H1 (cell line): Measurements from ENCODE around the gene CERT1. TPM values are rescaled to one million over a fixed set of nuclear protein-coding genes. Genes with fewer than 3 reads are reported as not detected.

Source experiments
- CTCF ChIA-PET: fragments of 300-600 bp; sonication (Branson Sonifier 250); formaldehyde crosslinking; loops from one replicate; lab custom pipeline; 2021; ENCODE audit not compliant: partially characterized antibody; lab: Charles Lee
- POLR2A ChIA-PET: fragments of 300-600 bp; sonication (Branson Sonifier 250); formaldehyde crosslinking; loops from one replicate; lab custom pipeline; 2021; ENCODE audit warnings: inconsistent platforms; ENCODE audit not compliant: partially characterized antibody; lab: Charles Lee
- DNase-seq, 2 experiments: peaks; one replicate each; pipeline versions ENCODE4 v3.0.0 to v3.0.0-alpha.2; 2010 to 2022; ENCODE audit warnings: low spot score in 2 of 2, low read depth in 1 of 2, mixed read lengths in 1 of 2
- FAIRE-seq: peaks from 2 replicates; lab custom pipeline; 2011; peaks lifted over from hg19 to GRCh38; lab: Jason Lieb, UNC
- H2AFZ ChIP-seq: 2 replicates; pipeline ENCODE4 v1.8.1; 2012; ENCODE audit warnings: low read length, inconsistent platforms
- H2AK5ac ChIP-seq: 2 replicates; pipeline ENCODE4 v1.6.1; 2013; ENCODE audit warnings: low read depth, low read length
- H2BK120ac ChIP-seq: replicated peaks from 2 replicates; pipeline ENCODE3; 2013; ENCODE audit warnings: low read depth, low read length, inconsistent platforms
- H2BK12ac ChIP-seq: 2 replicates; pipeline ENCODE4 v1.6.1; 2013; ENCODE audit warnings: low read depth, low read length
- H2BK15ac ChIP-seq: 2 replicates; pipeline ENCODE4 v1.6.1; 2013; ENCODE audit warnings: low read length
- H2BK20ac ChIP-seq: 2 replicates; pipeline ENCODE4 v1.6.1; 2013; ENCODE audit warnings: low read length
- H2BK5ac ChIP-seq: 2 replicates; pipeline ENCODE4 v1.6.1; 2013; ENCODE audit warnings: low read depth, low read length
- H3K14ac ChIP-seq: 2 replicates; pipeline ENCODE4 v1.6.1; 2013; ENCODE audit warnings: inconsistent platforms; ENCODE audit not compliant: insufficient read length
- H3K18ac ChIP-seq: 2 replicates; pipeline ENCODE4 v1.6.1; 2013; ENCODE audit warnings: low read length; ENCODE audit errors: extremely low read depth
- H3K23ac ChIP-seq: 2 replicates; pipeline ENCODE4 v1.6.1; 2013; ENCODE audit warnings: inconsistent platforms; ENCODE audit not compliant: insufficient read length
- H3K23me2 ChIP-seq: 2 replicates; pipeline ENCODE4 v1.6.1; 2013; ENCODE audit warnings: low read depth, low read length
- H3K27ac ChIP-seq: 2 replicates; pipeline ENCODE4 v1.6.1; 2011; ENCODE audit warnings: low read depth, low read length, inconsistent platforms
- H3K27me3 ChIP-seq, 4 experiments: replicated peaks in 1 of 4; 1 replicate in 1 of 4; 2 replicates in 3 of 4; pipeline versions ENCODE4 v1.6.1 to v1.8.1; 2011 to 2013; ENCODE audit warnings: low read length in 3 of 4, mild to moderate bottlenecking in 3 of 4, inconsistent platforms in 2 of 4, mixed read lengths in 2 of 4, moderate library complexity in 1 of 4; ENCODE audit not compliant: control insufficient read depth in 3 of 4, insufficient read depth in 3 of 4; ENCODE audit errors: extremely low read depth in 1 of 4
- H3K36me3 ChIP-seq, 4 experiments: 2 replicates each; pipeline versions ENCODE4 v1.6.1 to v1.8.1; 2011 to 2013; ENCODE audit warnings: mild to moderate bottlenecking in 4 of 4, low read length in 3 of 4, moderate library complexity in 2 of 4, control low read depth in 1 of 4, inconsistent platforms in 1 of 4; ENCODE audit not compliant: insufficient read depth in 4 of 4, control insufficient read depth in 2 of 4
- H3K4ac ChIP-seq: replicated peaks from 2 replicates; pipeline ENCODE3; 2013; ENCODE audit warnings: low read length, low read depth, mixed read lengths, inconsistent platforms; ENCODE audit not compliant: insufficient read length
- H3K4me1 ChIP-seq, 4 experiments: replicated peaks in 1 of 4; 1 replicate in 1 of 4; 2 replicates in 3 of 4; pipeline versions ENCODE4 v1.6.1 to v1.8.1; 2011 to 2013; ENCODE audit warnings: low read length in 3 of 4, inconsistent platforms in 2 of 4, mixed read lengths in 1 of 4; ENCODE audit not compliant: insufficient read depth in 4 of 4, control insufficient read depth in 3 of 4
- H3K4me2 ChIP-seq, 2 experiments: 2 replicates each; pipeline versions ENCODE4 v1.6.1 to v1.8.1; 2011 to 2013; ENCODE audit warnings: low read depth in 2 of 2, low read length in 2 of 2, control low read depth in 1 of 2, inconsistent platforms in 1 of 2, mild to moderate bottlenecking in 1 of 2; ENCODE audit not compliant: insufficient read depth in 1 of 2
- H3K4me3 ChIP-seq, 4 experiments: fragments of 200-600, 300-600 bp in 1 of 4; sonication (generic), shearing (Covaris generic), sonication (Bioruptor Twin) in 1 of 4; 2 replicates each; pipeline versions ENCODE4 v1.5.1 to v1.8.1; 2011 to 2016; ENCODE audit warnings: low read length in 4 of 4, low read depth in 3 of 4, control low read depth in 2 of 4, inconsistent platforms in 2 of 4, mild to moderate bottlenecking in 2 of 4, mixed read lengths in 1 of 4, moderate library complexity in 1 of 4; ENCODE audit not compliant: insufficient read depth in 2 of 4; ENCODE audit errors: extremely low read depth in 1 of 4
- H3K56ac ChIP-seq: replicated peaks from 2 replicates; pipeline ENCODE3; 2013; ENCODE audit warnings: low read depth, mild to moderate bottlenecking, mixed read lengths, low read length, inconsistent platforms; ENCODE audit not compliant: insufficient read length
- H3K79me1 ChIP-seq: 2 replicates; pipeline ENCODE4 v1.6.1; 2013; ENCODE audit warnings: low read depth, low read length, control low read depth
- H3K79me2 ChIP-seq, 2 experiments: 2 replicates each; pipeline versions ENCODE4 v1.6.1 to v1.8.1; 2012 to 2013; ENCODE audit warnings: low read length in 2 of 2, mild to moderate bottlenecking in 2 of 2, inconsistent platforms in 1 of 2; ENCODE audit not compliant: insufficient read depth in 2 of 2, control insufficient read depth in 1 of 2
- H3K9ac ChIP-seq, 4 experiments: replicated peaks in 1 of 4; 1 replicate in 1 of 4; 2 replicates in 3 of 4; pipeline versions ENCODE4 v1.6.1 to v1.8.1; 2011 to 2013; ENCODE audit warnings: low read depth in 3 of 4, low read length in 3 of 4, control low read depth in 2 of 4, mild to moderate bottlenecking in 2 of 4, moderate library complexity in 2 of 4, inconsistent platforms in 1 of 4; ENCODE audit errors: extremely low read depth in 1 of 4
- H3K9me3 ChIP-seq, 2 experiments: 2 replicates each; pipeline versions ENCODE4 v1.6.1 to v1.8.1; 2012 to 2013; ENCODE audit warnings: mild to moderate bottlenecking in 2 of 2, moderate library complexity in 2 of 2, control low read depth in 1 of 2, inconsistent platforms in 1 of 2, low read depth in 1 of 2, low read length in 1 of 2, mixed read lengths in 1 of 2; ENCODE audit not compliant: insufficient read depth in 2 of 2
- H4K20me1 ChIP-seq, 2 experiments: replicated peaks in 1 of 2; 2 replicates each; pipeline versions ENCODE3 to v1.8.1; 2011 to 2013; ENCODE audit warnings: inconsistent platforms in 2 of 2, low read length in 2 of 2, mild to moderate bottlenecking in 1 of 2; ENCODE audit not compliant: insufficient read depth in 2 of 2, control insufficient read depth in 1 of 2
- H4K5ac ChIP-seq: 2 replicates; pipeline ENCODE4 v1.6.1; 2013; ENCODE audit warnings: low read length, low read depth, mixed read lengths, inconsistent platforms; ENCODE audit not compliant: insufficient read length
- H4K8ac ChIP-seq: 2 replicates; pipeline ENCODE4 v1.8.0; 2013; ENCODE audit warnings: mild to moderate bottlenecking, moderate library complexity, low read length, inconsistent platforms; ENCODE audit not compliant: insufficient read depth; ENCODE audit errors: extremely low read depth
- H4K91ac ChIP-seq: replicated peaks from 2 replicates; pipeline ENCODE3; 2013; ENCODE audit warnings: low read length, mixed read lengths, inconsistent platforms; ENCODE audit not compliant: insufficient read length
- BACH1 ChIP-seq: IDR thresholded peaks from 2 replicates; pipeline ENCODE4 v1.6.1; 2012; ENCODE audit warnings: low read length, improper control_type of control experiment
- BRCA1 ChIP-seq: IDR thresholded peaks from 2 replicates; pipeline ENCODE4 v1.6.1; 2012; ENCODE audit warnings: low read depth, low read length, improper control_type of control experiment
- CTBP2 ChIP-seq: IDR thresholded peaks from 2 replicates; pipeline ENCODE4 v1.7.0; 2011; ENCODE audit warnings: borderline replicate concordance, mild to moderate bottlenecking, moderate library complexity, mixed read lengths, low read length; ENCODE audit not compliant: insufficient read depth, insufficient read length
- MAFK ChIP-seq: IDR thresholded peaks from 2 replicates; pipeline ENCODE4 v1.6.1; 2012; ENCODE audit warnings: low read depth, mild to moderate bottlenecking, improper control_type of control experiment, low read length
- PHF8 ChIP-seq: fragments of 200-600 bp; sonication (generic); conservative IDR thresholded peaks from 2 replicates; pipeline ENCODE4 v1.7.1; 2012; ENCODE audit warnings: low read depth, mild to moderate bottlenecking, inconsistent platforms, low read length, moderate library complexity
- YY1 ChIP-seq: IDR thresholded peaks from 2 replicates; pipeline ENCODE4 v1.6.1; 2011; ENCODE audit warnings: low read depth, mild to moderate bottlenecking, low read length
- WGBS, 2 experiments: shearing (Covaris generic) in 1 of 2; methylation state at CpG; one replicate each; pipeline versions ENCODE4 v1.1.6 to v1.1.7; 2013 to 2015; ENCODE audit warnings: low lambda C conversion rate in 2 of 2, mixed read lengths in 2 of 2, inconsistent platforms in 1 of 2, low coverage in 1 of 2, missing lambda C conversion rate in 1 of 2; ENCODE audit not compliant: insufficient replicate concordance in 2 of 2, insufficient coverage in 1 of 2, insufficient read length in 1 of 2; ENCODE audit errors: extremely low coverage in 1 of 2, missing lambda C conversion rate in 1 of 2; 5-methylcytosine and 5-hydroxymethylcytosine counted together
- polyA plus RNA-seq, 7 experiments: library from polyadenylated mRNA; depleted of rRNA in 3 of 7; stranded (reverse) in 5 of 7; unstranded in 2 of 7; fragments of >200 nt in 5 of 7; fragments of 200-250 nt in 2 of 7; gene quantifications; 1 replicate in 5 of 7; 2 replicates in 1 of 7; 4 replicates in 1 of 7; pipeline versions ENCODE4 v1.2.1 to v1.2.3, GENCODE V29; 2011 to 2013; ENCODE audit warnings: missing spikeins in 2 of 7, mixed read lengths in 2 of 7
- total RNA-seq: library from RNA; stranded (reverse); fragmentation: NEBNext Ultra II Directional; extraction: Animal tissue kit (Norgen Biotek cat#: 25700); gene quantifications from 2 replicates; pipeline ENCODE4 v1.2.1, GENCODE V29; 2021
- TF ChIP-seq, protein P1 (sequence below): IDR thresholded peaks from 2 replicates; pipeline ENCODE4 v1.6.1; 2012; ENCODE audit warnings: inconsistent platforms

The CERT1 gene
- total and polyA plus RNA-seq, 2 of the 8 experiments (the other 6 are each of a cell fraction or from before 2014, with no cell fraction given): 7.8 to 55.3 TPM

DNA sequence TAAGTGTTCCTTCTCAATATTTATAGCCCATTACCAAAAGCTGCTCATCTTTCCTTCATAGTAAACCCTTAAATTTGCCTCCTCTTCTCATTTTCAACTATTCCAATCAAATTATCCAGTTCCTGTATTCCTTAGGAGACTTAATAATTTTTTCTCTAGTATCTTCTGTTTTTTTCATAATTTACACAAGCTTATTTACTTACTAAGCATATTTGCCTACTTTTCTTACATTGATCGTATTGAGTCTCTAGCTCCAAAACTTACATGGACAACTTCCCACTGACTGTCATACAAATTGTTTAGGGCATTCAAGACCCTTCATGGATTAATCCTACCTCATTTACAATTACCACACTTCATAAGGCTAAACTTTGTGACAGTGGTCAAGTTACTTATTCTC, 3.6 kb downstream of the CERT1 start:
- Histone ChIP-seq H4K5ac (no peak overlapping the region), H3K4ac (no peak overlapping the region), H3K36me3 (peaks cover 0 to 5% (median 0%) of the 10 kb centered on the region in 4 experiments; a peak in 1 of 8 replicates), H3K18ac (no peak overlapping the region), H2BK5ac (no peak overlapping the region), H2AFZ (no peak overlapping the region), H3K9me3 (no peaks in the 10 kb centered on the region), H3K79me2 (peaks cover 0 to 64% of the 10 kb centered on the region in 2 experiments; a peak in 3 of 4 replicates)
- ChIA-PET CTCF (no interaction called here), POLR2A (no interaction called here)
- TF ChIP-seq YY1 (no peak), CTBP2 (no peak), BACH1 (no peak), BRCA1 (no peak), MAFK (no peak), PHF8 (no peak)
- TF ChIP-seq, protein P1, sequence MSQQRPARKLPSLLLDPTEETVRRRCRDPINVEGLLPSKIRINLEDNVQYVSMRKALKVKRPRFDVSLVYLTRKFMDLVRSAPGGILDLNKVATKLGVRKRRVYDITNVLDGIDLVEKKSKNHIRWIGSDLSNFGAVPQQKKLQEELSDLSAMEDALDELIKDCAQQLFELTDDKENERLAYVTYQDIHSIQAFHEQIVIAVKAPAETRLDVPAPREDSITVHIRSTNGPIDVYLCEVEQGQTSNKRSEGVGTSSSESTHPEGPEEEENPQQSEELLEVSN: no peak
- TF ChIP-seq, all 59 proteins: peak for 0
- H4K91ac ChIP-seq: no peak overlapping the region
- WGBS, 2 experiments: 100% methylated on average over 1 of the region's 1 CpG; no CpG with 5 or more reads in 1 of the 2 experiments
- no peak overlapping the region for H2BK15ac ChIP-seq
- no peaks in the 10 kb centered on the region for H3K27me3 ChIP-seq
- H2BK20ac ChIP-seq: no peak overlapping the region
- no peak overlapping the region for H3K4me3 ChIP-seq
- DNase-seq (no peak), FAIRE-seq (no peak)
- H3K56ac ChIP-seq: no peak overlapping the region
- peaks cover 2% of the 10 kb centered on the region; the same call in 1 of the 2 replicates for H3K23me2 ChIP-seq
- H3K4me1 ChIP-seq: peaks cover 0 to 3% (median 0%) of the 10 kb centered on the region in 4 experiments; a peak in 2 of 7 replicates
- no peak overlapping the region for H4K8ac ChIP-seq
- H3K79me1 ChIP-seq: peaks cover 2% of the 10 kb centered on the region; the same call in 1 of the 2 replicates
- H2BK120ac ChIP-seq: no peak overlapping the region
- H3K27ac ChIP-seq: no peak overlapping the region
- H3K14ac ChIP-seq: no peak overlapping the region
- no peak overlapping the region for H3K23ac ChIP-seq
- no peak overlapping the region for H3K9ac ChIP-seq
- H4K20me1 ChIP-seq: no peaks in the 10 kb centered on the region
- H2AK5ac ChIP-seq: no peak overlapping the region
- no peak overlapping the region for H3K4me2 ChIP-seq
- H2BK12ac ChIP-seq: no peak overlapping the region
